Stimulated activated CD4-positive, alpha-beta T cell treated with anti-CD3 and anti-CD28 coated beads, Interleukin-1b, Interleukin-23, amount 100 ng/mL, for 1 hour (primary cell): ENCODE measurements around the gene PDCD1.
"Not testable (repeated sequence)": the region's sequence is repeated elsewhere in the genome, so short reads cannot be mapped to it uniquely, and the experiment has no call there.

ENCODE experiments used
- DNase-seq, 2 donors: peaks; one replicate each; pipeline ENCODE4 v3.0.0-alpha.2; 2020; ENCODE audit warnings: low read depth in 2 of 2

The PDCD1 gene

DNA sequence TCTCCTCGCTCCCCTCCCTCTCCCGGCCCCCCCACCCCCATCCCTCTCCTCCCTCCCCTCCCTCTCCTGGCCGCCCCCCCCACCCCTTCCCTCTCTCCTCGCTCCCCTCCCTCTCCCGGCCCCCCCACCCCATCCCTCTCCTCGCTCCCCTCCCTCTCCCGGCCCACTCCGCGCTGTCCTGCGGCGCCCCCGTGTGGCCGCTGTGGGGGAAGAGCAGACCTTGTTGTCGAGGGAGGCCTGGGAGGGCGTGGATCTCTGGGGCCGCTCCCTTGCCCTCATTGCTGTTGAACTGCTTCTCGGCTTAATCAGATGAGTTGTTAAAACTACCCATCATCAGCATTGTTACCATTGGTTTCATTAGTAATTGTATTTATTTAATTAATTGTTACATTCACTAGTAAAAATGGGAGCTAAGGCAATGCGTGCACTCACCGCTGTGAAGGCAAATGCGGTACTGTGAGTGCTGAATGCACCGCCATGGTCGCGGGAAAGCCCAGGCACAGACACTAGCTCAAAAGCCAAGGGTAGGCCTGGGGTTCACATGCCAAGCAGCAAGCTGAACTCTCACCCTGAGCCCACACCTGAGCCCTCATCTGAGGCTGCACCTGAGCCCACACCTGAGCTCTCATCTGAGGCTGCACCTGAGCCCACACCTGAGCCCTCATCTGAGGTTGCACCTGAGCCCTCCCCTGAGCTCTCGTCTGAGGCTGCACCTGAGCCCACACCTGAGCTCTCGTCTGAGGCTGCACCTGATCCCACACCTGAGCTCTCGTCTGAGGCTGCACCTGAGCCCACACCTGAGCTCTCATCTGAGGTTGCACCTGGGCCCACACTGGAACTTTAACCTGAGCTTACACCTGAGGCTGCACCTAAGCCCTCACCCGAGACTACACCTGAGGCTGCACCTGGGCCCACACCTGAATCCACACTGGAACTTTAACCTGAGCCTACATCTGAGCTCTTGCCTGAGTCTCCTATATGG is 19.6 kb upstream of the PDCD1 start:
- peak; percentile 43 to 64 for DNase-seq

DNA sequence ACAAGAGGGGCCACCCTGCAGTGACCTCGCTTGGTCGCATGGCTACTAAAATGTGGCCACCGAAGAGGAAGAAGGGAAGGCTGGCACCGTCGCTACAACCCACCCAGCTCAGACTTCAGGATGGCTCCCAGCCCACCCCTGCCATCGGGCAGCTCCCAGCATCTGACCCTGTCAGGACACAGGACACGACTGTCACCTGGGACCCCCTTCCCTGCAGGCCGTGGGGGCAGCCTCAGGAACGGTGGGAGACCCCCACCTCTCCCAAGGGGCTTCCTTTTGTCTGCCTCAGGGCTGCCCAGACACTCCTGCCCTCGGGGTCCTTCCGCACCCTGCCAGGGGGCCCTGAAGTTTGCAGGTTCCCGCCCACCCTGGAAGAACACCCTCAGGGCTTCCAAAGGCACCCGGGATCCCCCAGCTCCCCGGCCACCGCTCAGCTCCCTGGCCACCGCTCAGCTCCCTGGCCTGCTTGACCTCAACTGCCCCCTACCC is 18.5 kb upstream of the PDCD1 start:
- DNase-seq: no peak

DNA sequence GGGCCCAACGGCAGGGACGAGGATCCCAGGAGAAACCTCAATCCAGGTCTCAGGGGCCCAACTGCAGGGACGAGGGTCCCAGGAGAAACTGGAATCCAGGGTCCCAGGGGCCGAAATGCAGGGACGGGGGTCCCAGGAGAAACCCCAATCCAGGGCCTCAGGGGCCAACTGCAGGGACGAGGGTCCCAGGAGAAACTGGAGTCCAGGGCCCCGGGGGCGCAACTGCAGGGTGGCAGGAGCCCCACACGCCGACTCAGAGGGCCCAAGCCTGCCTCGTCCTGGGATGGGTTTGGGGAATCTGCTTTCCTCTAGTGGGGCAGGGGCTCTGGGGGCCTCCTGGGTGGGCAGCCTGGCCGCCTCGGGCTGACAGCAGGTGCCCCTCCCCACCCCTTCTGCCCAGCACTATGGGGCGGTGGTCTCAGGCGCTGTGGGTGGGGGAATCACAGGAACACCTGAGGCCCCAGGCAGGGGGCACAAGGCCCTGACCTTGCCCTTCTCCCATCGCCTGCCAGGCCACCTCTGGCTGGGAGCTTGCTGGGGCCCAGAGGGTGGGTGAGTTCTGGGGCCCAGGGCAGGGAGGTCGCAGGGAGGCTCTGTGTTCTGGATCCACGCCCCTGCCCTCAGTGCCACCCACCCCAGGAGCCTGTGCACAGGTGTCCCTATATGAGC is 18.0 kb upstream of the PDCD1 start:
- DNase-seq: no peak

DNA sequence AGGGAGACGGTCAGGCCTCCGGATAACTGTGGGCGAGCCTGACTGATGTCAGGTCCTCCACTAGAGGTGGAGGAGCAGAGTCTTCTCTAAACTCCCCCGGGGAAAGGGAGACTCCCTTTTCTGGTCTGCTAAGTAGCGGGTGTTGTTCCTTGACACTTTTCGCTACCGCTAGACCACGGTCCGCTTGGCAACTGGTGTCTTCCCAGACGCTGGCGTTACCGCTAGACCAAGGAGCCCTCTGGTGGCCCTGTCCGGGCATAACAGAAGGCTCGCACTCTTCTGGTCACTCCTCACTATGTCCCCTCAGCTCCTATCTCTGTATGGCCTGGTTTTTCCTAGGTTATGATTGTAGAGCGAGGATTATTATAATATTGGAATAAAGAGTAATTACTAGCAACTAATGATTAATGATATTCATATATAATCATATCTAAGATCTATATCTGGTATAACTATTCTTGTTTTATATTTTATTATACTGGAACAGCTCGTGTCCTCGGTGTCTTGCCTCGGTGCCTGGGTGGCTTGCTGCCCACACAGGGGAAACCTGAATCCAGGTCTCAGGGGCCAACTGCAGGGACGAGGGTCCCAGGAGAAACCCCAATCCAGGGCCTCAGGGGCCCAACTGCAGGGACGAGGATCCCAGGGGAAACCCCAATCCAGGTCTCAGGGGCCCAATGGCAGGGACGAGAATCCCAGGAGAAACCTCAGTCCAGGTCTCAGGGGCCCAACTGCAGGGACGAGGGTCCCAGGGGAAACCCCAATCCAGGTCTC is 17.2 kb upstream of the PDCD1 start:
- DNase-seq: not testable (repeated sequence)

DNA sequence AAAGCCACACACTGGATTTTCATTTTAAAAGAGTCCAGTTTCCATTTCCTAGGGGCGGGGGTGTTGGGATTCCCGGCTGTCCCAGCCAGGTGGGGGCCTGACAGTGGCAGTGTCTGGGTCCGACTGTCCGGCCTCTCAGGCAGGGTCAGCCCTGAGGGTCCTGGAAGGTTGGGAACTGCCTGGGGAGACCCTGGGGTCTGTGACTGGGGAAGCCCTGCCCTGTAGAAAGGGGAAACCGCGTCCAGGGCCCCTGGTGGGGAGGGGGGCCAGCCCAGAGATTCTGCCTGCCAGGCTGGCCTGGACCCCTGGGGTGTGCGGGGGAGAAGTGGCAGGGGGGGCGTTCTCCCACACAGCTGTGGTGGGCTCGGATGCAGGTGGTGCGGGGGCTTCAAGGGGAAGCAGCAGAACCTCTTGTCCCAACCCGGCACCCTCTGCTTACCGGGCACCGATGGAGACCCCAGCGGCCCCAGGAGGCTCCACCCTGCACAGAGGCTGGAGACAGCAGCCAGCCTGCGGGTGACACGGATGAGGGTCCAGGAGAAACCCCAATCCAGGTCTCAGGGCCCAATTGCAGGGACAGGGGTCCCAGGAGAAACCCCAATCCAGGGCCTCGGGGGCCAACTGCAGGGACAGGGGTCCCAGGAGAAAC is 15.7 kb upstream of the PDCD1 start:
- no peak for DNase-seq

DNA sequence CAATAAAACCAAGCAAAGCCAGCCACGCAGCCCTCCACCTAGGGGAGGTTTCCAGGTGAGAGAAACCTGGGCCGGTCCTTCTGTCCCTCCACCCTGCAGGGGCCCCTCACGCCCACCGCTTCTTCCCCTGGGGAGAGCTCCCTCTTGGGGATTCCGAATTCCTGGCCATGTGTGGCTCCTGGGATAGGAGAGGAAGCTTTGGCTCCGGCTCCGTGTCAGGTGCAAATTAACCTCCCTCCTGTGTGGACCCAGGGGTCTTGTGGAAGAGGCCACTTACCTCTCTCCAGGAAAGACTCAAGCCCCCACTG is 15.1 kb upstream of the PDCD1 start:
- DNase-seq: no peak

DNA sequence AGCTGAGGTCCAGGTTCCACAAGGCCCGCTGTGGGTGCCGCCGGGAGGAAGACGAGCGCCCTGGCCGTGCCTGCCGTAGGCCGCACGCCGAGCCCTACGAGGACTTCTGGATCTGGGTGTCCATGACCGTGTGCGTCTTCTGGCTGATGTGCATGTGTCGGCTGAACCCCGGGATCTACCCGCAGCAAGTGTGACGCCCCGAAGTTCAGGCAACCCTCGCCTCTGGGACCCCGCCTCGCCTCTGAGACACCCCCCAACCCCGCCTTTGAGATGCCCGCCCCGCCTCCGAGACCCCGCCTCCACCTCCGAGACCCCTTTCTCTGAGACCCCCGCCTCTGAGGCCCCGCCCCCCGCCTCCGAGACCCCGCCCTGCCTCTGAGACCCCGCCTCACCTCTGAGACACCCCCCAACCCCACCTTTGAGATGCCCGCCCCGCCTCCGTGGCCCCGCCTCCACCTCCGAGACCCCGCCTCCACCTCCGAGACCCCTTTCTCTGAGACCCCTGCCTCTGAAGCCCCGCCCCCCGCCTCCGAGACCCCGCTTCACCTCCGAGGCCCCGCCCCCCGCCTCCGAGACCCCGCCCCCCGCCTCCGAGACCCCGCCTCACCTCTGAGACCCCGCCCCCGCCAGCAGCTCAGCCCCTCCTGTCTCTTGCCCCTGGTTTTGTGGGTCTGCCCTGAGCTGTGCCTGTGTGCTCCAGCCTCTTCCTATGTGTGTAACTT is 14.5 kb upstream of the PDCD1 start:
- DNase-seq: no peak

DNA sequence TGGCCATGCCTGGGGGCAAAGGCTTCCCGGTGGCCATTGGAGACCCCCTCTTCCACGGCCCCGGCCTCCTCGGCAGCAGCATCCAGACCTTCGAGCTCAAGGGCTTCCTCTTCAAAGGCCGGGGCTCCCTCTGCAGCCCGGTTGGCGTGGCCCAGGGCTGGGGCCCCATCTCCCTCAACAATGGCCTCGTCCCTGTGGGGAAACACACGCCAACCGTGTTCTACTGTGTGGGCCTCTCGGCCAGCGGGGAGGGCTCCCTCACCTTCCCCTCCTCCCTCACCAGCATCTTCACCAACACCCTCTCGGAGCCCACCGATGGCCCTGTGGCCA is 13.6 kb upstream of the PDCD1 start:
- DNase-seq: no peak

DNA sequence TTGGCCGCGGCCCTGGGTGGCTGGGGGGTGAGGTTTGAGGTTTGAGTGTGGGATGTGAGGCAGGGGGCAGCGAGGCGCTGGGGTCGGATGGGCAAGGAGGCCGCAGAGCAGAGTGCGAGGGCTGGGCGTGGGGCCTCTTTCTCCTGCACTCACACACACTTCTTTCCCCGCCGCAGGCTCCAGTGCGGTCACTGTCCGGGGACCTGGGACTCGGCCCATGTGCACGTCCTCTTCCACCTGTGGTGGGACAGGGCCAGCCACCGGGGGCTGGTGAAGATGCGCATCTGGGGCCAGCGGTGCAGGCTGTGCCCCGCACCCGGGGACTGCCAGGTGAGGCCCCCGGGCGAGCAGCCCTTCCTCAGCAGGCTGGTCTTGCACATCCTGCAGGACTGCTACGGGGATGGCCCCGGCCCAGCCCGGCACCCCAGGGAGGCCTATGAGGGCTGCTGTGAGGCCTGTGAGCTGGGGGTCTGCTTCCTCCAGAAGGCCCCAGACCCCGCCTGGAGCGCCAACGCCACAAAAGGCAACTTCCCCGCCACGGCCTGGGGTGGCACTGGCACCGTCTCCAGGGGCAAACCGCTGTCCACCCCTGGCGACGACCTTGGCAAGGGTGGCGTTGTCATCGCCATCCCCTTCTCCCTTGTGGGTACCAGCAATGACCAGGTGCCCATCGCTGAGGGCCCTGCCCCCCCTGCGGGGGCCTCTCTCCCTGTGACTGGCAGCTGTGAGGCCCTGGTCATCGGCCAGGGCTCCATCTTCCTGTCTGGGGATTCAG is 13.0 kb upstream of the PDCD1 start:
- DNase-seq: no peak

DNA sequence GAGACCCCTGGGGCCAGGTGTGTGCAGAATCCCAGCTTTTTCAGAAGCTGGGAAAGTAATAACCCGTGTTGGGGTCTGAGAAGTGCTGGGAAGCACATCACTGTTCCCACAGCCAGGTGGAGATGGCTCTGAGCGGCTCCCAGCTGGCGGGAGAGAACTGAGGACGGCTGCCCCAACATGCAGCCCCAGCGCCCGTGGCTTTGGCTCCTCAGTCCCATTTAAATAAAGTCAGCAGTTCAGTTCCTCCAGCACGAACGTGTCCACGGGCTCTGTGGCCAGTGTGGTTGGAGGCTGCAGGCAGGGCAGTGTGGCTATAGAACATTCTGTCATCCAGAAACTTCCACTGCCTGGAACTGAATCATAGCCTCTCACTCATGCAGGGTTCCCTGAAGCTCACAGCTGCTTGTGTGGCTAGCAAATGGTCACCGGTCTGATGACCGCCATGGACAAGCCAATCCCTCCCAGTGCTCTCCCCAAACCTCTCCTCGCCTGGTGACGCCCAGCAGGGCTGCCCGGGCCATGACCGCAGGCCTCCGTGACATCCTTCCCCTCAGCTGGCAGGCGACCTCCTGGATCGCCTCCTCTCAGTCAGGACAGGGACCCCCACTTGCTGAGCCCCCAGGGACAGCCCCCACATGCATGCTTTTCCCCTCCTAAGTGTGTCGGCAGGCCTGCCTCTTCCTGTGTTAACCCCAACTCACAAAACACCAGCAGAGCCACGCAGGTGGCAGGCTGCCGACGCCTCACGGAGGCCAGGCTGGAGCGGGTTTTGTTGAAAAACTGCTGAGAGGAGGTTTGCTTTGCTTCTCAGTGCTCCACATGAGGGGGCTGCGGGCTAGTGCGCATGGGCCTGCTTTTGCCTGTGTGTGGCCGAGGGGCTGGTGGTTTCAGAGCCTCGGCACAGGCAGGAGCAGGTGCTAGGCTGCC is 12.2 kb upstream of the PDCD1 start:
- DNase-seq: no peak

DNA sequence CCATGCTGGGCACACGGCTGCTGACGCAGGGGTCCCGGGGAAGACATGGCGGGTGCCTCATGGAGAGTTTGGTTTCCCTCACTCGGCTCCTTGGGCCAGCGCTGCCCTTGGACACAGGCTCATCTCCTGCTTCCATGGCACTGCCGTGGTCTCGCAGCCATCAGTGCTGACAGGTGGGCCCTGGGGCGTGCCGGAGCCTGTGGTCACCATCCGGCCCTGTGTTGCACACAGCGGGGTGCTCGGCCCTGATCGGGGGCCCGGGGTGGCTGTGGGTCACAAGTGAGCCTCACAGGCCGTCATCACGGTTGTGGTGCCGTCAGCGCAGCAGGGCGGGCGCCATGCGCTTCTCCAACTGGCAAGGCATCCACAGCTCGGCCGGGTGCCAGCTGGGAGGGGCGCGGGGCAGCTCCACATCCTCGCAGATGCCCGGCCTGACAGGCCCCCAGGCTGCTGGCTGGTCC is 11.4 kb upstream of the PDCD1 start:
- DNase-seq: no peak

DNA sequence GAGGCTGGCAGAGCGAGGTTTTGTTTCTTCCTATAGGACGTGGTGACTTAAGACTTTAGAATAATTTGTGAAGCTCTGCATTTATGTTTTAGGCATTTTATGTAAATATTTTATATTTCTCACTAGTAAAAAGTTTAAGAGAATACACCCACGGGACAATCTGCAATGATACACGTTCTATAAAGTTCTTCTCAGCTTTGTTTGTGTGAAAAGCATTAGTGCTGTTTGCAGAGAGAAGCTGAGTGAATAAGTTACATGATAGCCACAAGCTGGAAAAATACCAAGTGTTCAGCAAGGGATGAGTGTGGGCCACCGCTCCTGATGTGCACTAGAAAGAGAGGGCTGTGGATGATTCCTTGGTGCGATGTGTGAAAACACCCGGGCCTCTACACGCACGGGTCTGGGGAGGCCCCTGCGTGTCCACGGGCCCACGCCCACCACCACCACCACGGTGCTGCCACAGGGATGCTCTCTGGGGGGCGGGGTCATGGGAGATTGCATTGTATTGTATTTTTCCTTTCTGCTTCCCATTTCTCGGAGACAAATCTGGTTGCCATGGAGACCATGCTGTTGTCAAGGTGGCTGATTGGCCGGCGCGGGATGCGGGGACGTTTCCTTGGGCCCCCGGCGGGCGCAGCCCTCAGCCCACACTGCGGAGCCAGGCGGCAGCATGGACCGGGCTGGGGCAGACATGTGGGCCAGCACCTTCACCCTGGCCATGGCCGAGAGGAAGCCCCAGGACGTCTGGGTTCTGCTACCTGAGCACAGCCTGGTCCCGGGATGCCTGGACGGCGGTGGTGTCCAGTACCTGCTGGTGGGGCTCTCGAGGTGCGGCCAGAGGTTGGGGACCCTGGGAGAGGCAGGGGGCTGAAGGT is 10.6 kb upstream of the PDCD1 start, which contains the start of gene RTP5:
Gene RTP5 (plus strand): TSS at position 643 of the 875 bp plus-strand sequence. CDS start 28 bp downstream, at position 671.
- no peak for DNase-seq

DNA sequence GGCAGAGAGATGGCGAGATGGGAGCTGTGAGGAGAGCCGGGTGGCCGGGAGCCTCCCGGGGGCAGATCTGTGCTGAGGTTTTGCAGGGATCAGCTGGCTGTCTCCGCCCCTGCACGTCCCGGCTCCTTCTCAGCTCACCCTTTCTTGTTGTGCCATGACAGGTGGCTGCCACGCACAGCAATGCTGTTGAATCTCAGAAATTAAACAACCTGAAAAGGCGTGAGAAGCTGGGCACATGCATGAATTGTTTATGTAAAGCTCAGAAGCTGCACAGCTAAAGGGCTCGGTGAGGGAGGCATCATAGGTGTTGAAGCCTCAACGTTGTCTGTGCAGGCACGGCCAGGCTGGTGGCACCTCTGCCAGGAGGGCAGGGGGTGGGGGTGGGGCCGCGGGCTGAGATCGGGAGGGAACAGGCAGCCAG is 10.0 kb upstream of the PDCD1 start:
- no peak for DNase-seq

DNA sequence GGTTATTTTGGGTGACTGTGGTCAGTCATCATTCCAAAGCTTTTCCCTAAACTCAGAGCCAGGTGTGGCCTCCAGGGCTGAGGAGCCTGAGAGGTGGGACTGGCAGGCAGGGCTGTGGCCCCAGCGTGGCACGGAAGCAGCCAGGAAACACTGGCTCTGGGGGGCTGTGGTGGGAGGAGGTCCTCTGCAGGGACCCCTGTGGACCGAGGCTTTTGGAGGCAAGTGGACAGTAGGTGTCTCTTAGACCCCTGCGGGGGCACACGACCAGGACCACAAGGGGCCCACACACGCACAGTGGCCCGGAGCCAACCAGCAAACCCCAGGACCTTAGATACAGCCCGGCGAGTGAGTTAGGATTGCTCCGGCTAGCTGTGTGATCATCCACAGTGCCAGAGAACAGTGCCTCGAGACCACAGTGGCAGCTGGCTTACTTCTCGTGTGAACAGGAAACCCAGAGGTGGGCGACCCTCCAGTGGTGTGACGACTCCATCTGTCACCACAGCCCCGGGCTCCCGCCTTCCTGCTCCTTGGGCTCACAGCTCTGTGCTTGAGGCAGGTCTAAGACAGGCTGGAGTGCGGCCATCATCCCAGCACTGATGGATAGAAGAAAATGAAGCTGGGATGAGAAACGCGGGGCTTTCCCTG is 9.2 kb upstream of the PDCD1 start:
- no peak for DNase-seq

DNA sequence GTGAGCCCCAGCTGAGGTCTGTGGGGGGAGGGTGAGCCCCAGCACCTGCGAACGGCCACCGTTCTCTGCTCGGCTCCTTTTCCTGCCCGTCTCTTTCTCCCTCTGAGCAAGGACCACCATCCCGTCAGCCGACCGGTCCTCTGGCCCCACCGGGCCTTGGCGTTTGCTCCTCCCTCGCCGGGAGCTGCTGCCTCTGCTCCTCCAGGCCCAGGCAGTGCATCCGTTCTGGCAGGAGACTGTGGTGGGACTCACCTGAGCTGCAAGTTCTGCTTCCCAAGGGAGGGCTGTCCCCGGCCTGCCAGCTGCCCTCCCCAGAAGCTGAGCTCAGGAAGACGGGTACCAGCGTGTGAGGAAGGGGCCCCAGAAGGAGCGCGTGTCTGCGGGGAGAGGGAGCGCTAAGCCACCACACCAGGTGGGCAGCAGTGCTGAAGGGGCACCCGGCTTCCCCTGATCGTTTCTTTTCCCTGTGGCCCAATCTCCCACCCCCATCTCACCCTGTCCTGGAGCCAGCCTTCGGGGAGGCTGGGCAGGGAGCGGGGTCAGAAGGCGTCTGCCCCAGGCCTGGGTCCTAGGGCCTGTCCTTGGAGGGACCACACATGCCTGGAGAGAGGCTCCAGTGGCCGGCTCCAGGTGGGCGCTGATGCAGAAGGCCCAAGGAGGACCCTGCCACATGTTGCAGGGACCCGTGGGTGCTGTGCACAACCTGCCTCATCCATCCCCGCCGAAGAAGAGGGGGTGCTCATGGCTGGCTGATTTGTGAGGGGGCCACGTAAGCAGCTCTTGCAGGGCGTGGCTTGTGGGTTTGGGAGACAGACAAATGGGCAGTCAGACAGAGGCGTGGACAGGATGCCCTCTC is 8.3 kb upstream of the PDCD1 start:
- DNase-seq: no peak

DNA sequence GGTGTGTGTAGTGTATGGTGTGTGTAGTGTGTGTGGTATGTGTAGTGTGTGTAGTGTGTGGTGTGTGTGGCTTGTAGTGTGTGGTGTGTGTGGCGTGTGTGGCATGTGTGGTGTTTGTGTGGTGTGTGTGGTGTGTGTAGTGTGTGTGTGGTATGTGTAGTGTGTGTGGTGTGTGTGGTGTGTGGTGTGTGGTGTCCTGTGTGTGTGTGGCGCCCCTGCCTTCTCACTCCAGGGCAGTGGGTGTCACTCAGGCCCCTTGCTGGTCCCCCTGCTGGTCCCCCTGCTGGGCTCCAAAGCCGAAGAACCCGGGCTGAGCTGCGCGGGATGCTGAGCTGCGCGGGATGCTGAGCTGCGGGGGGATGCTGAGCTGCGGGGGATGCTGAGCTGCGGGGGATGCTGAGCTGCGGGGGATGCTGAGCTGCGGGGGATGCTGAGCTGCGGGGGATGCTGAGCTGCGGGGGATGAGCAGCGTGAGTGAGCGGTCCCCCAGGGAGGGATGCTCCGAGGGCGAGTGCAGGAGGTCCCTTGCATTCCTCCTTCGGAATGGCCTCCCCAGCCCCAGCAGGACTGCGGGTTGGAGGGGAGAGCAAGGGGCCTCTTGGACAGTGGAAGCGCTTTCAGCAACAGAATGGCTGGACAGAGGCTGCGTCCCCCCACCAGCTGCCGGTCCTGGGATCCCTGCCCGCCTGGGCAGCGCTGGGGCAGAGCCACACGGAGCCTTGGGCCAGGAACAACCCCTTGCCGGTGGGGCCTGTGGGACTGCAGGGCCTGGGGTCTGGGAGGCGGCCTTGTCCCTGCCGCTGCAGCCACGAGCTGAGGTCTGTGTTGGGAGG is 7.5 kb upstream of the PDCD1 start:
- DNase-seq: no peak
